OCI-LY7 (cell line): ENCODE measurements around the gene AP3S2. TPM values are rescaled to one million over a fixed set of nuclear protein-coding genes. Genes with fewer than 3 reads are reported as not detected.
"Not testable (repeated sequence)": the region's sequence is repeated elsewhere in the genome, so short reads cannot be mapped to it uniquely, and the experiment has no call there.

Experiments used
- BruUV-seq: library from RNA; stranded (reverse); fragments of 400-500 nt; replicated peaks from 2 replicates; lab custom pipeline; 2021; lab: Mats Ljungman, UMichigan
- CTCF ChIA-PET: fragments of 300-600 bp; sonication (Branson Sonifier 250); formaldehyde crosslinking; loops from one replicate; lab custom pipeline; 2022; ENCODE audit warnings: antibody characterized with exemption; ENCODE audit not compliant: unreplicated experiment; lab: Charles Lee
- POLR2A ChIA-PET: fragments of 300-600 bp; sonication (Branson Sonifier 250); formaldehyde crosslinking; loops from one replicate; lab custom pipeline; 2022; ENCODE audit warnings: antibody characterized with exemption; lab: Charles Lee
- DNase-seq: peaks from one replicate; pipeline ENCODE4 v3.0.0-alpha.2; 2015; ENCODE audit warnings: low spot score
- H2AFZ ChIP-seq: fragments of 200-600 bp; sonication (generic), shearing (Covaris generic); 2 replicates; pipeline ENCODE4 v1.6.1; 2014; ENCODE audit warnings: mild to moderate bottlenecking, antibody characterized with exemption, low read length, moderate library complexity
- H3K27ac ChIP-seq: fragments of 200-600 bp; sonication (generic); 2 replicates; pipeline ENCODE4 v1.5.1; 2014; ENCODE audit warnings: mixed run types, low read depth, mild to moderate bottlenecking, moderate library complexity, low read length, inconsistent platforms; ENCODE audit not compliant: poor library complexity, severe bottlenecking
- H3K36me3 ChIP-seq: fragments of 200-600 bp; sonication (generic); 2 replicates; pipeline ENCODE4 v1.6.1; 2014; ENCODE audit warnings: mild to moderate bottlenecking, antibody characterized with exemption, low read length, moderate library complexity, mixed read lengths; ENCODE audit not compliant: insufficient read depth
- H3K4me1 ChIP-seq: fragments of 200-600 bp; sonication (generic); 2 replicates; pipeline ENCODE4 v1.5.1; 2014; ENCODE audit warnings: mild to moderate bottlenecking, low read length; ENCODE audit not compliant: insufficient read depth, poor library complexity, severe bottlenecking
- H3K4me2 ChIP-seq: fragments of 200-600 bp; sonication (generic); 2 replicates; pipeline ENCODE4 v1.6.1; 2014; ENCODE audit warnings: mild to moderate bottlenecking, low read length
- H3K4me3 ChIP-seq: fragments of 200-600 bp; sonication (generic); 2 replicates; pipeline ENCODE4 v1.5.1; 2014; ENCODE audit warnings: mild to moderate bottlenecking, low read depth, low read length; ENCODE audit not compliant: poor library complexity, severe bottlenecking
- H3K79me2 ChIP-seq: fragments of 200-600 bp; sonication (generic); 2 replicates; pipeline ENCODE4 v1.6.1; 2016; ENCODE audit warnings: low read depth, mild to moderate bottlenecking, low read length, moderate library complexity, mixed read lengths; ENCODE audit not compliant: insufficient read depth
- H3K9me2 ChIP-seq: fragments of 200-600 bp; sonication (generic); 2 replicates; pipeline ENCODE4 v1.6.1; 2016; ENCODE audit warnings: mild to moderate bottlenecking, low read length, mixed read lengths; ENCODE audit not compliant: insufficient read depth
- H3K9me3 ChIP-seq: fragments of 200-600 bp; sonication (generic); 2 replicates; pipeline ENCODE4 v1.6.1; 2014; ENCODE audit warnings: mild to moderate bottlenecking, mixed run types, low read length, mixed read lengths
- H4K20me1 ChIP-seq: fragments of 200-600 bp; sonication (generic); 2 replicates; pipeline ENCODE4 v1.6.1; 2014; ENCODE audit warnings: mild to moderate bottlenecking, antibody characterized with exemption, low read length, moderate library complexity, mixed read lengths; ENCODE audit not compliant: insufficient read depth
- CTCF ChIP-seq: fragments of 200-600 bp; sonication (generic); conservative IDR thresholded peaks from 2 replicates; pipeline ENCODE4 v1.5.1; 2014; ENCODE audit warnings: mild to moderate bottlenecking, antibody characterized with exemption, low read length, moderate library complexity, mixed read lengths
- EZH2phosphoT487 ChIP-seq: fragments of 200-600 bp; sonication (generic); IDR thresholded peaks from 2 replicates; pipeline ENCODE4 v1.6.1; 2018; ENCODE audit warnings: low read depth, borderline replicate concordance, mild to moderate bottlenecking, mixed run types, antibody characterized with exemption, low read length, moderate library complexity, mixed read lengths
- intact Hi-C: fragments of 100-400 bp; cut with micrococcal nuclease; formaldehyde crosslinking; loops from one replicate; pipeline ENCODE4 v1.10.0; 2022; ENCODE audit not compliant: unreplicated experiment
- total RNA-seq, 2 experiments: library from RNA; depleted of rRNA in 1 of 2; stranded (reverse); fragments of >200 nt in 1 of 2; shearing (Covaris generic) in 1 of 2; gene quantifications; 2 replicates each; pipeline ENCODE4 v1.2.3, GENCODE V29; 2014 to 2022

The AP3S2 gene
- total RNA-seq, 2 experiments from 2014 or later, result 20.8 to 30.4 TPM

- no peaks in the 10 kb centered on the region for H3K9me2 ChIP-seq
- DNase-seq, result no peak
- H3K4me1 ChIP-seq, result no peaks in the 10 kb centered on the region
- no peaks in the 10 kb centered on the region for H3K79me2 ChIP-seq
- no TSS peak for BruUV-seq
- CTCF ChIA-PET, result no interaction called here
- POLR2A ChIA-PET, result no interaction called here
- intact Hi-C loops, result no loop called here
- no peak for TF ChIP-seq CTCF
- TF ChIP-seq EZH2phosphoT487, result no peak
- H3K4me3 ChIP-seq, result no peak overlapping the region
- H3K36me3 ChIP-seq, result no peaks in the 10 kb centered on the region
- H4K20me1 ChIP-seq, result no peaks in the 10 kb centered on the region
- no peak overlapping the region for H3K27ac ChIP-seq
- H3K4me2 ChIP-seq, result no peak overlapping the region
- H2AFZ ChIP-seq, result no peak overlapping the region
- H3K9me3 ChIP-seq, result 0 out of 2 replicates have a peak, but pooled peaks cover 12% of the 10 kb centered on the region
Observed at GRCh38 chr15:89790206-89790605, 103.6 kb downstream of the AP3S2 start.

- H3K9me2 ChIP-seq, DNase-seq, H3K27ac ChIP-seq, H3K36me3 ChIP-seq, H4K20me1 ChIP-seq, H2AFZ ChIP-seq, H3K4me1 ChIP-seq, H3K79me2 ChIP-seq, BruUV-seq, intact Hi-C loops, CTCF ChIA-PET, H3K4me2 ChIP-seq, POLR2A ChIA-PET, H3K4me3 ChIP-seq: not testable (repeated sequence)
- 0 out of 2 replicates have a peak, but pooled peaks cover 12% of the 10 kb centered on the region for H3K9me3 ChIP-seq
Observed at GRCh38 chr15:89788585-89788984, 105.2 kb downstream of the AP3S2 start.

- BruUV-seq, result no TSS peak
- intact Hi-C loops, result no loop called here
- no peak for DNase-seq
Observed at GRCh38 chr15:89787944-89788343, 105.8 kb downstream of the AP3S2 start.

More at GRCh38 chr15:89787944-89788343, 105.8 kb downstream of the AP3S2 start:
- Histone ChIP-seq H3K9me3 (0 out of 2 replicates have a peak, but pooled peaks cover 12% of the 10 kb centered on the region), H3K9me2 (no peaks in the 10 kb centered on the region), H4K20me1 (no peaks in the 10 kb centered on the region), H3K36me3 (no peaks in the 10 kb centered on the region), H3K4me3 (no peak overlapping the region), H3K79me2 (no peaks in the 10 kb centered on the region), H3K4me1 (no peaks in the 10 kb centered on the region), H3K4me2 (no peak overlapping the region), H2AFZ (no peak overlapping the region), H3K27ac (no peak overlapping the region)
- TF ChIP-seq EZH2phosphoT487, result no peak
- no peak for TF ChIP-seq CTCF
- POLR2A ChIA-PET, result no interaction called here
- CTCF ChIA-PET, result no interaction called here
